GM18873 (cell line): ENCODE measurements around the gene ARHGEF38.
A peak's percentile ranks its signal among the peaks of the same experiment; 100 is the strongest.

Experiments
- ATAC-seq: cut with Tn5 transposase; IDR thresholded peaks from one replicate; pipeline ENCODE4 v1.9.1; 2021; ENCODE audit warnings: mild to moderate bottlenecking, moderate library complexity, moderate number of reproducible peaks; ENCODE audit not compliant: unreplicated experiment, low FRiP score

Gene ARHGEF38

GRCh38 chr4:105551965-105552746 lies at the start of gene ARHGEF38:
TSS of gene ARHGEF38 (plus strand) at chr4:105552620. CDS start at chr4:105552766, 146 bp downstream.
- ATAC-seq, result no peak

GRCh38 chr4:105503484-105503883 lies 48.9 kb upstream of the ARHGEF38 start:
- ATAC-seq, result no peak

- no peak for ATAC-seq
Observed at GRCh38 chr4:105504744-105505143, 47.7 kb upstream of the ARHGEF38 start.

GRCh38 chr4:105509291-105509690 lies 43.1 kb upstream of the ARHGEF38 start:
- ATAC-seq, result peak; percentile 83

- ATAC-seq, result peak; percentile 27
Observed at GRCh38 chr4:105509714-105510113, 42.7 kb upstream of the ARHGEF38 start.

- ATAC-seq, result no peak
Observed at GRCh38 chr4:105510245-105510644, 42.2 kb upstream of the ARHGEF38 start.

GRCh38 chr4:105520819-105521790 lies 31.3 kb upstream of the ARHGEF38 start:
- ATAC-seq, result peak; percentile 73

- no peak for ATAC-seq
Observed at GRCh38 chr4:105526656-105527055, 25.8 kb upstream of the ARHGEF38 start.

GRCh38 chr4:105527081-105527480 lies 25.3 kb upstream of the ARHGEF38 start:
- no peak for ATAC-seq

GRCh38 chr4:105536601-105537000 lies 15.8 kb upstream of the ARHGEF38 start:
- ATAC-seq, result no peak

- no peak for ATAC-seq
Observed at GRCh38 chr4:105541420-105541819, 11.0 kb upstream of the ARHGEF38 start.

GRCh38 chr4:105542039-105542438 lies 10.4 kb upstream of the ARHGEF38 start:
- ATAC-seq, result no peak

GRCh38 chr4:105543346-105543745 lies 9.1 kb upstream of the ARHGEF38 start:
- ATAC-seq, result no peak

- ATAC-seq, result no peak
Observed at GRCh38 chr4:105543881-105544280, 8.5 kb upstream of the ARHGEF38 start.

- ATAC-seq, result no peak
Observed at GRCh38 chr4:105544520-105545286, 7.7 kb upstream of the ARHGEF38 start.

GRCh38 chr4:105546086-105546485 lies 6.3 kb upstream of the ARHGEF38 start:
- ATAC-seq, result no peak

GRCh38 chr4:105547769-105548168 lies 4.7 kb upstream of the ARHGEF38 start:
- no peak for ATAC-seq

GRCh38 chr4:105548483-105548882 lies 3.9 kb upstream of the ARHGEF38 start:
- no peak for ATAC-seq

- no peak for ATAC-seq
Observed at GRCh38 chr4:105550641-105551040, 1.8 kb upstream of the ARHGEF38 start.

GRCh38 chr4:105555409-105555808 lies 3.0 kb downstream of the ARHGEF38 start:
- no peak for ATAC-seq

- ATAC-seq, result no peak
Observed at GRCh38 chr4:105556206-105556605, 3.8 kb downstream of the ARHGEF38 start.
